Naive thymus-derived CD4-positive, alpha-beta T cell (primary cell): ENCODE measurements around the gene INPP5J. TPM values are rescaled to one million over a fixed set of nuclear protein-coding genes. Genes with fewer than 3 reads are reported as not detected.
A peak's percentile ranks its signal among the peaks of the same experiment; 100 is the strongest.

Experiments
- ATAC-seq: fragments of 150-1000 bp; cut with Tn5 transposase; 2 replicates; pipeline ENCODE4 v1.10.0; 2021; ENCODE audit warnings: mild to moderate bottlenecking, moderate library complexity
- CTCF ChIA-PET: fragments of 350-600 bp; sonication (Branson Sonifier 250); formaldehyde crosslinking; loops from one replicate; lab custom pipeline; 2021; ENCODE audit warnings: antibody characterized with exemption; lab: Charles Lee
- POLR2A ChIA-PET: fragments of 350-600 bp; sonication (Branson Sonifier 250); formaldehyde crosslinking; loops from one replicate; lab custom pipeline; 2021; ENCODE audit warnings: antibody characterized with exemption, inconsistent platforms; lab: Charles Lee
- DNase-seq, 9 donors: peaks; one replicate each; pipeline versions ENCODE4 v3.0.0 to v3.0.0-alpha.2; 2020 to 2022; ENCODE audit warnings: mixed read lengths in 1 of 9
- H3K27ac ChIP-seq: one replicate; pipeline ENCODE4 v1.7.0; 2013; ENCODE audit warnings: mild to moderate bottlenecking, low read depth, low read length, moderate library complexity
- H3K27me3 ChIP-seq, 2 donors: one replicate each; pipeline ENCODE4 v1.7.0; 2013; ENCODE audit warnings: low read length in 2 of 2, mild to moderate bottlenecking in 2 of 2, moderate library complexity in 2 of 2; ENCODE audit not compliant: control insufficient read depth in 2 of 2, insufficient read depth in 2 of 2
- H3K36me3 ChIP-seq, 3 experiments: 1 replicate in 2 of 3; 2 replicates in 1 of 3; pipeline ENCODE4 v1.7.0; 2013; ENCODE audit warnings: low read length in 3 of 3, mild to moderate bottlenecking in 3 of 3, moderate library complexity in 1 of 3; ENCODE audit not compliant: insufficient read depth in 3 of 3, control insufficient read depth in 2 of 3
- H3K4me1 ChIP-seq, 2 donors: one replicate each; pipeline ENCODE4 v1.7.0; 2013; ENCODE audit warnings: low read length in 2 of 2, mild to moderate bottlenecking in 2 of 2, moderate library complexity in 1 of 2; ENCODE audit not compliant: control insufficient read depth in 2 of 2, insufficient read depth in 2 of 2
- H3K4me3 ChIP-seq: 2 replicates; pipeline ENCODE4 v1.7.0; 2013; ENCODE audit warnings: mild to moderate bottlenecking, low read length
- H3K9me3 ChIP-seq, 3 experiments: 1 replicate in 2 of 3; 2 replicates in 1 of 3; pipeline ENCODE4 v1.7.0; 2013; ENCODE audit warnings: low read length in 3 of 3; ENCODE audit not compliant: control insufficient read depth in 2 of 3
- H3K27ac Mint-ChIP-seq, 9 donors: one replicate each; pipeline ENCODE4 v1.8.0; 2020 to 2022; ENCODE audit warnings: mixed read lengths in 9 of 9, mild to moderate bottlenecking in 8 of 9, moderate library complexity in 5 of 9, inconsistent platforms in 2 of 9
- H3K27me3 Mint-ChIP-seq, 5 donors: one replicate each; pipeline ENCODE4 v1.8.0; 2021 to 2022; ENCODE audit warnings: mixed read lengths in 5 of 5, mild to moderate bottlenecking in 1 of 5
- H3K36me3 Mint-ChIP-seq, 5 donors: one replicate each; pipeline ENCODE4 v1.8.0; 2020 to 2022; ENCODE audit warnings: mixed read lengths in 5 of 5, mild to moderate bottlenecking in 3 of 5, inconsistent platforms in 1 of 5
- H3K4me1 Mint-ChIP-seq, 7 donors: one replicate each; pipeline ENCODE4 v1.8.0; 2020 to 2022; ENCODE audit warnings: mixed read lengths in 7 of 7, mild to moderate bottlenecking in 3 of 7, inconsistent platforms in 1 of 7
- H3K4me3 Mint-ChIP-seq, 10 donors: one replicate each; pipeline ENCODE4 v1.8.0; 2020 to 2022; ENCODE audit warnings: mild to moderate bottlenecking in 10 of 10, mixed read lengths in 10 of 10, moderate library complexity in 6 of 10, inconsistent platforms in 2 of 10
- H3K9me3 Mint-ChIP-seq, 11 donors: one replicate each; pipeline ENCODE4 v1.8.0; 2020 to 2022; ENCODE audit warnings: mixed read lengths in 11 of 11, mild to moderate bottlenecking in 4 of 11, inconsistent platforms in 1 of 11, moderate library complexity in 1 of 11
- intact Hi-C, 2 donors: fragments of 100-400 bp; cut with micrococcal nuclease; formaldehyde crosslinking; loops; one replicate each; pipeline ENCODE4 v1.15.1; 2023
- polyA plus RNA-seq, 2 donors: library from polyadenylated mRNA; unstranded; fragments of 300-500 nt; fragmentation: Illumina TruSeq; gene quantifications; one replicate each; pipeline ENCODE4 v1.2.3, GENCODE V29; 2021
- total RNA-seq, 6 experiments: library from RNA in 5 of 6; stranded (reverse) in 5 of 6; gene quantifications; 1 replicate in 5 of 6; 2 replicates in 1 of 6; pipeline ENCODE4 v1.2.3 and lab custom pipeline; 2021 to 2026

INPP5J gene
- total and polyA plus RNA-seq, 7 experiments from 2014 or later: 0.24 to 0.81 (median 0.51) TPM; not detected in 3

GRCh38 chr22:31104869-31105268 lies 17.9 kb upstream of the INPP5J start:
- DNase-seq (no peak), ATAC-seq (no peak)
- no peak overlapping the region for H3K4me3 Mint-ChIP-seq
- no peak overlapping the region for H3K27ac Mint-ChIP-seq
- Histone ChIP-seq H3K27me3 (no peaks in the 10 kb centered on the region), H3K4me1 (peaks cover 8 to 16% of the 10 kb centered on the region in 2 donors), H3K27ac (no peak overlapping the region), H3K4me3 (no peak overlapping the region), H3K9me3 (no peaks in the 10 kb centered on the region), H3K36me3 (peaks cover 0 to 14% (median 0%) of the 10 kb centered on the region in 3 experiments)
- intact Hi-C loops: loop anchor here (5.0 to 10.0 kb wide), 5 partner anchors 42 to 530 kb away; partner anchors contain the start of genes PIK3IP1 (in 1 of the 2) and RNF185 (in 1 of the 2)
- peaks cover 0 to 3% (median 0%) of the 10 kb centered on the region in 5 donors for H3K27me3 Mint-ChIP-seq
- ChIA-PET POLR2A (interaction anchor here (1.0 kb wide), 1 partner anchor 20 kb away, joined by 3 read pairs; no protein-coding TSS in a partner anchor), CTCF (interaction anchor here (0.5 kb wide), 1 partner anchor 182 kb away, joined by 3 read pairs; no protein-coding TSS in a partner anchor)
- no peaks in the 10 kb centered on the region for H3K36me3 Mint-ChIP-seq
- H3K4me1 Mint-ChIP-seq: peaks cover 12 to 26% (median 20%) of the 10 kb centered on the region in 7 donors
- H3K9me3 Mint-ChIP-seq: no peaks in the 10 kb centered on the region

DNA sequence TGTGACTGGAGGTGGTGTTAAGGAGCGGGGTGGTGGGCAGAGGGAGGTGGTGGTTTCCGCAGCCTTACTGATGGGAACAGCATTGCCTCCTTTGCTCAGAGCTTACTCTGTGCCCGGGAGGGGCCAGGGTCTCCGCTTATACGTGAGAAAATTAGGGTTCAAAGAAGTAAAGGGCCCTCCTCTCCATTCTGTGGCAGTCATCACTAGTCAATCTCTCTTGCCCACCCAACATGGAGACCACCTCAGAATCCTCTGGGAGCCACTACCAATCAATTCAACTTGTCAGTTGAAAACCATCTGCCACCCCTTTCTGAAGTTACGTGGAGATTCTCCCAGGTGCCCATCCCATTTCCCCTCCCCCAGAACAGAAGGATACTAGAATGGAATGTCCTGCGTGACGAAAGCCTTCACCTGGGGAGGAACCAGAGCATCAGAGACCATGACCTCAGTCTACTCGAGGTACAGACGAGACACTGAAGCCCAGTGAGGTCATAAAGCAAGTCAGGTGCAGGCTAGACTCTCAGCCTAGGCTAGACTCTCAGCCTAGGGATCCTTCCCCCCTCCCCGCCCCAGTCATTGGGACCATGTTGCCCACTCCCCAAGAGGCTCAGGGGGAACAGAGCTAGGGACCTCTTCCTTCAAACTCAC lies 17.4 kb upstream of the INPP5J start:
- CTCF ChIA-PET: no interaction called here
- peak overlapping the region in 4 of 9 donors; percentile 64 to 95 (median 88) for H3K27ac Mint-ChIP-seq
- peak overlapping the region in 7 of 10 donors; percentile 5 to 96 (median 89) for H3K4me3 Mint-ChIP-seq

DNA sequence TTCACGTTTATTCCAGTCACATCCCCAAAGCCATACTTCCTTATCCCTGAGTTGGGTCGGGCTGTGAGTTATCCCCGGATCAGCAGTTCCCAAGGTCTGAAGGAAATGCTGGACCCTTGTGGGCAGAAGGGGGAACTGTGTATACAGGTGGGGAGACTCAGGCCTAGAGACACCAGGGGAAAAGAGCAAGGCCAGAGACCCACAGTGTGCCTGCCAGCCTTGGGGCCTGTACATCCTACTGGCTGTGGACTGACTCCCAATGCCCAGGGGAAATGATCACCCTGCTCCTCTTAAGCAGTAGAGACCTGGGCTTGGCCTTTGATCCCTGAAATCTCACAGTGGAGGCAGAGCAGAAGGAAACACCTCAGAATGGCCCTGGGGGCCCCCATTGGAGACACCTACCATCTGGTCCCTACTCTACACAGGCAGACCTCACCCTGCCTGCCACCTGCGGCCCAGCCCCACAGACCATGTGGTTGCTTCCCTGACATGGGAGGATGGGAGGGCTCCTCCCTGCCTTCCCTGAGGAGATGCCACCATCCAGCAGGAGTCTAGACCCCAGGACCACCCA lies 16.7 kb upstream of the INPP5J start:
- H3K27me3 Mint-ChIP-seq: peaks cover 0 to 3% (median 0%) of the 10 kb centered on the region in 5 donors
- Histone ChIP-seq H3K36me3 (peaks cover 0 to 14% (median 0%) of the 10 kb centered on the region in 3 experiments), H3K9me3 (no peaks in the 10 kb centered on the region), H3K27ac (peak overlapping the region; percentile 86), H3K4me3 (no peak overlapping the region), H3K27me3 (no peaks in the 10 kb centered on the region), H3K4me1 (peaks cover 8 to 16% of the 10 kb centered on the region in 2 donors)
- no peak for ATAC-seq
- ChIA-PET POLR2A (no interaction called here), CTCF (no interaction called here)
- H3K36me3 Mint-ChIP-seq: no peaks in the 10 kb centered on the region
- peak overlapping the region; percentile 28 to 95 (median 87) for H3K27ac Mint-ChIP-seq
- H3K4me1 Mint-ChIP-seq: peaks cover 12 to 26% (median 20%) of the 10 kb centered on the region in 7 donors
- peak overlapping the region; percentile 88 to 98 (median 93) for H3K4me3 Mint-ChIP-seq
- DNase-seq: no peak
- no peaks in the 10 kb centered on the region for H3K9me3 Mint-ChIP-seq
- intact Hi-C loops: loop anchor here (2.0 to 10.0 kb wide), 6 partner anchors 41 to 529 kb away; partner anchors contain the start of genes DRG1 (in 1 of the 2), PIK3IP1 (in 1 of the 2) and RNF185 (in 1 of the 2)

More for the DNA sequence above, 17.4 kb upstream of the INPP5J start:
- POLR2A ChIA-PET: interaction anchor here (1.0 kb wide), 1 partner anchor 21 kb away, joined by 3 read pairs; no protein-coding TSS in a partner anchor
- no peak for ATAC-seq
- no peaks in the 10 kb centered on the region for H3K9me3 ChIP-seq
- Mint-ChIP-seq H3K9me3 (no peaks in the 10 kb centered on the region), H3K4me1 (peaks cover 12 to 26% (median 20%) of the 10 kb centered on the region in 7 donors), H3K27me3 (peaks cover 0 to 3% (median 0%) of the 10 kb centered on the region in 5 donors), H3K36me3 (no peaks in the 10 kb centered on the region)
- H3K4me3 ChIP-seq: no peak overlapping the region
- DNase-seq: no peak
- H3K27ac ChIP-seq: no peak overlapping the region
- peaks cover 8 to 16% of the 10 kb centered on the region in 2 donors for H3K4me1 ChIP-seq
- no peaks in the 10 kb centered on the region for H3K27me3 ChIP-seq
- peaks cover 0 to 14% (median 0%) of the 10 kb centered on the region in 3 experiments for H3K36me3 ChIP-seq
- intact Hi-C loops: loop anchor here (5.0 to 10.0 kb wide), 5 partner anchors 42 to 529 kb away; partner anchors contain the start of genes PIK3IP1 (in 1 of the 2) and RNF185 (in 1 of the 2)

- no peak for ATAC-seq
- ChIA-PET POLR2A (interaction anchor here (0.8 to 2.3 kb wide), 11 partner anchors 22 to 556 kb away, joined by 3 to 12 read pairs (median 5); partner anchors contain the start of genes PIK3IP1, PISD, SLC35E4 and SMTN), CTCF (interaction anchor here (0.9 to 1.7 kb wide), 2 partner anchors 22 to 138 kb away, joined by 3 to 8 read pairs; partner anchors contain the start of genes MORC2 and TUG1)
- Histone ChIP-seq H3K36me3 (peaks cover 0 to 14% (median 0%) of the 10 kb centered on the region in 3 experiments), H3K9me3 (no peaks in the 10 kb centered on the region), H3K27me3 (no peaks in the 10 kb centered on the region), H3K27ac (peak overlapping the region; percentile 86), H3K4me3 (peak overlapping the region; percentile 94), H3K4me1 (peaks cover 8 to 16% of the 10 kb centered on the region in 2 donors)
- Mint-ChIP-seq H3K27ac (peak overlapping the region; percentile 58 to 95 (median 90)), H3K9me3 (no peaks in the 10 kb centered on the region), H3K4me3 (peak overlapping the region; percentile 88 to 98 (median 93)), H3K27me3 (peaks cover 0 to 3% (median 0%) of the 10 kb centered on the region in 5 donors), H3K36me3 (no peaks in the 10 kb centered on the region), H3K4me1 (peaks cover 12 to 26% (median 20%) of the 10 kb centered on the region in 7 donors)
- intact Hi-C loops: loop anchor here (1.0 to 10.0 kb wide), 14 partner anchors 22 to 528 kb away; partner anchors contain the start of genes LIMK2 (in 2 of the 2), RNF185 (in 2 of the 2), DRG1 (in 1 of the 2) and PIK3IP1 (in 1 of the 2)
- no peak for DNase-seq
Observed at GRCh38 chr22:31106731-31107177, 16.0 kb upstream of the INPP5J start.

GRCh38 chr22:31107178-31107893 lies 15.4 kb upstream of the INPP5J start, which contains the start of gene SELENOM:
Gene SELENOM, minus strand, starts transcription at chr22:31107568. Its CDS starts 63 bp downstream, at chr22:31107505.
- CTCF ChIA-PET: interaction anchor here (0.6 to 1.7 kb wide), 7 partner anchors 18 to 555 kb away, joined by 3 to 8 read pairs (median 3); partner anchors contain the start of genes MORC2, PISD and TUG1
- Histone ChIP-seq H3K27ac (peak within 1 kb of the TSS; percentile 86), H3K4me3 (peak within 1 kb of the TSS; percentile 94), H3K27me3 (no peaks in the 10 kb centered on the region), H3K36me3 (peaks cover 0 to 14% (median 0%) of the 10 kb centered on the region in 3 experiments), H3K4me1 (peaks cover 8 to 16% of the 10 kb centered on the region in 2 donors), H3K9me3 (no peaks in the 10 kb centered on the region)
- peak within 1 kb of the TSS; percentile 81 to 96 (median 90) for H3K27ac Mint-ChIP-seq
- H3K4me1 Mint-ChIP-seq: peaks cover 12 to 26% (median 20%) of the 10 kb centered on the region in 7 donors
- H3K4me3 Mint-ChIP-seq: peak within 1 kb of the TSS; percentile 88 to 98 (median 93)
- POLR2A ChIA-PET: interaction anchor here (0.7 to 2.3 kb wide), 20 partner anchors 11 to 645 kb away, joined by 3 to 12 read pairs (median 4); partner anchors contain the start of genes DUSP18, PIK3IP1, PISD and SLC35E4
- no peaks in the 10 kb centered on the region for H3K36me3 Mint-ChIP-seq
- ATAC-seq (peak; percentile 98), DNase-seq (peak; percentile 73 to 89 (median 84))
- H3K27me3 Mint-ChIP-seq: peaks cover 0 to 3% (median 0%) of the 10 kb centered on the region in 5 donors
- H3K9me3 Mint-ChIP-seq: no peaks in the 10 kb centered on the region
- intact Hi-C loops: loop anchor here (1.0 to 10.0 kb wide), 14 partner anchors 23 to 527 kb away; partner anchors contain the start of genes LIMK2 (in 2 of the 2), RNF185 (in 2 of the 2), DRG1 (in 1 of the 2) and PIK3IP1 (in 1 of the 2)
